ENCODE measurements around the gene BCR.
A peak's percentile ranks its signal among the peaks of the same experiment; 100 is the strongest.

Gene BCR

DNA sequence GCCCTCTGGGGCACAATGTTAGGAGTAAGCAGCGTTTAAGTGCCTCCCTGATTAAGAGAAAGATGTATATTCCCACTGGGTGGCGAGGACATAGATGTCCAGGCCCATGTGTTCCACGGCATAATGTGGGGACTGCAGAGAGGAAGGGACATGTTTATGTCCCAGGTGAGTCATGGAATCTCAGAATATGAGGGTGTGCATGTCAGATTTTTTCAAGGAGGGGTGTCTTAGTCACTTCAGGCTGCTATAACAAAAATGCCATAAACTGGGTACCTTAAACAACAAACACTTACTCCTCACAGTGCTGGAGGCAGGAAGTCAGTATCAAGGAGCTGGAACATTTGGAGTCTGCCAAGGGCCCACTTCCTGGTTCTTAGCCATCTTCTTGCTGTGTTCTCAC is 55.1 kb downstream of the BCR start:
- H4K8ac ChIP-seq (ENCODE audit: low read depth, low read length), result no peak overlapping the region
- H3K4me2 ChIP-seq (ENCODE audit: low read length), result no peak overlapping the region
- DNase-seq, result no peak
- no CpG with 5 or more reads among the region's 3 CpGs for WGBS (ENCODE audit: extremely low coverage, insufficient coverage, low lambda C conversion rate)
- H2AK5ac ChIP-seq (ENCODE audit: low read length), result no peak overlapping the region
- H3K79me1 ChIP-seq (ENCODE audit: low read length), result peaks cover 53% of the 10 kb centered on the region
- no peak overlapping the region for H3K23ac ChIP-seq (ENCODE audit: low read length)
- peaks cover 23% of the 10 kb centered on the region for H3K4me1 ChIP-seq (ENCODE audit: control insufficient read depth, low read depth, low read length)
- no peak overlapping the region for H4K5ac ChIP-seq (ENCODE audit: low read length)
- no peak overlapping the region for H3K56ac ChIP-seq (ENCODE audit: low read length)
- no peak overlapping the region for H2BK5ac ChIP-seq (ENCODE audit: low read length)
- H3K4ac ChIP-seq (ENCODE audit: low read depth, low read length), result no peak overlapping the region
- no peaks in the 10 kb centered on the region for H3K27me3 ChIP-seq (ENCODE audit: insufficient read depth, low read length, poor library complexity)
- H3K9ac ChIP-seq (ENCODE audit: low read length), result no peak overlapping the region
- no peak overlapping the region for H3K4me3 ChIP-seq (ENCODE audit: low read length)
- no peak overlapping the region for H3K18ac ChIP-seq (ENCODE audit: low read length)
- no peak overlapping the region for H2BK15ac ChIP-seq (replicated peaks; ENCODE audit: low read depth)
- H3K36me3 ChIP-seq (ENCODE audit: control insufficient read depth, insufficient read depth, low read length), result no peaks in the 10 kb centered on the region
- H3K27ac ChIP-seq (ENCODE audit: low read depth, low read length), result no peak overlapping the region
- H2BK120ac ChIP-seq (ENCODE audit: low read depth, low read length), result no peak overlapping the region
- peaks cover 87% of the 10 kb centered on the region for H3K79me2 ChIP-seq (ENCODE audit: control insufficient read depth, insufficient read depth, low read length)

DNA sequence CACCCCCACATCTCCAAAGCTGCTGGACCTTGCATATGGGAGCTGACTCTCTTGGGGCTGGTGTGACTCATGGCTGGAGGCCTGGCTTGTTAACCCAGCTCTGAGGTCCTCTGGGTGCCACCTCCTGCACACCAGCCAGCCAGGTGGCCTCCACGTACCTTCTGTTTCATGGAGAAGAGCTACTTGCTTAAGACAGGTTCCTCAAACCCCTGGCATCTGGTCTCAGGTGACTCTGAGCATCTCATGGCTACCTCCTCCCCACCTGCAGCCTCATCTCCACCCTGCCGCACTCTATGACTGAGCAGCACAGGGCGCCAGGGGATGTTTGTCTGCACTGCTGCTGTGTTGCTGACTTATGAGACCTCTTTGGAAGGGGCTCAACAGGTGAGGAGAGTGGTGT is 55.7 kb downstream of the BCR start:
- Histone ChIP-seq H3K4me1 (ENCODE audit: control insufficient read depth, low read depth, low read length) (peaks cover 21% of the 10 kb centered on the region), H3K18ac (ENCODE audit: low read length) (no peak overlapping the region), H2AK5ac (ENCODE audit: low read length) (no peak overlapping the region), H2BK15ac (replicated peaks; ENCODE audit: low read depth) (no peak overlapping the region), H3K56ac (ENCODE audit: low read length) (no peak overlapping the region), H3K4me2 (ENCODE audit: low read length) (no peak overlapping the region), H2BK120ac (ENCODE audit: low read depth, low read length) (no peak overlapping the region), H3K79me2 (ENCODE audit: control insufficient read depth, insufficient read depth, low read length) (peaks cover 84% of the 10 kb centered on the region), H3K27me3 (ENCODE audit: insufficient read depth, low read length, poor library complexity) (no peaks in the 10 kb centered on the region), H3K79me1 (ENCODE audit: low read length) (peaks cover 51% of the 10 kb centered on the region), H3K4ac (ENCODE audit: low read depth, low read length) (no peak overlapping the region), H4K8ac (ENCODE audit: low read depth, low read length) (no peak overlapping the region), H3K9ac (ENCODE audit: low read length) (no peak overlapping the region), H3K23ac (ENCODE audit: low read length) (no peak overlapping the region), H3K36me3 (ENCODE audit: control insufficient read depth, insufficient read depth, low read length) (no peaks in the 10 kb centered on the region), H3K4me3 (ENCODE audit: low read length) (no peak overlapping the region), H4K5ac (ENCODE audit: low read length) (no peak overlapping the region), H2BK5ac (ENCODE audit: low read length) (no peak overlapping the region), H3K27ac (ENCODE audit: low read depth, low read length) (no peak overlapping the region)
- no peak for DNase-seq
- WGBS (ENCODE audit: extremely low coverage, insufficient coverage, low lambda C conversion rate), result no CpG with 5 or more reads among the region's 3 CpGs

DNA sequence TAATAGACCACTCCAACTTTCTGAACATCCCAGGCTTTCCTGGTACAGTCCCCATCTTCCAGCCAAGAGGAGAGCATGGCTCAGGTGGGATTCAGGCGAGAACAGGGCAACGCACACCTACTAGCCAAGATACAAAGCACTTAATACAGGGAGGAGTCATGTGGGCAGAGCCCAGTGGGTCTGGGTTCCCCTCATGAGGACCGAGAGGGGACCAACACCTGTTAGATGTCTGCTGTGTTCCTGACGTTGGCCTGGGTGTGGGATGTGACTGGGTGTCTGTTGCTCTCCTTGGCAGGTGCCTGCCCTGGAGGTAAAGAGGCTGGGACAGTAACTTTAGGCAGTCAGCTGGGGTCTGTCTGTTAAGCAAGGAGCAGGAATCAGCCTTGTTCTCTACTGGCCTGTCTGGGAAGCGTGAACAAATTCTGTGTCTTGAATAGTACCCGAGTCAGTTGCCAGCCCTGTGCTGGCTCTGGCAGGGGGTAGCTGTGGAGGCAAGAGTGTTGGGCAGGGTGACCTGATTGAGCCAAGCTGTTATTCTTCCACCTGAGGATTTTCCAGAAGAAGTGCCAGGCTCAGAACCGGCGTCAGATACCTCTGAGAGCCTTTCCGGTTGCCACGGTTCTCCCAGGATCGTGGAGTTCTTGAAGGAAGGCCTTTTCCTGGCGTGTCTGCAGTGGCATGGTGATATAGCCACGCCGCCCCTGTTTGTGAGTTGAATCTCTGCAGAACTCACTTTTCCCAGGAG is 56.3 kb downstream of the BCR start:
- Histone ChIP-seq H3K9ac (ENCODE audit: low read length) (no peak overlapping the region), H4K5ac (ENCODE audit: low read length) (no peak overlapping the region), H3K79me2 (ENCODE audit: control insufficient read depth, insufficient read depth, low read length) (peaks cover 79% of the 10 kb centered on the region), H3K36me3 (ENCODE audit: control insufficient read depth, insufficient read depth, low read length) (no peaks in the 10 kb centered on the region), H3K18ac (ENCODE audit: low read length) (no peak overlapping the region), H3K56ac (ENCODE audit: low read length) (no peak overlapping the region), H2BK15ac (replicated peaks; ENCODE audit: low read depth) (no peak overlapping the region), H3K27ac (ENCODE audit: low read depth, low read length) (peak overlapping the region; percentile 47), H3K4me1 (ENCODE audit: control insufficient read depth, low read depth, low read length) (peaks cover 24% of the 10 kb centered on the region), H4K8ac (ENCODE audit: low read depth, low read length) (no peak overlapping the region), H2AK5ac (ENCODE audit: low read length) (no peak overlapping the region), H3K4ac (ENCODE audit: low read depth, low read length) (no peak overlapping the region), H3K27me3 (ENCODE audit: insufficient read depth, low read length, poor library complexity) (no peaks in the 10 kb centered on the region), H3K4me2 (ENCODE audit: low read length) (no peak overlapping the region), H3K79me1 (ENCODE audit: low read length) (peaks cover 53% of the 10 kb centered on the region), H3K23ac (ENCODE audit: low read length) (peak overlapping the region; percentile 10), H2BK120ac (ENCODE audit: low read depth, low read length) (no peak overlapping the region), H3K4me3 (ENCODE audit: low read length) (no peak overlapping the region), H2BK5ac (ENCODE audit: low read length) (no peak overlapping the region)
- no peak for DNase-seq
- WGBS (ENCODE audit: extremely low coverage, insufficient coverage, low lambda C conversion rate), result no CpG with 5 or more reads among the region's 14 CpGs

DNA sequence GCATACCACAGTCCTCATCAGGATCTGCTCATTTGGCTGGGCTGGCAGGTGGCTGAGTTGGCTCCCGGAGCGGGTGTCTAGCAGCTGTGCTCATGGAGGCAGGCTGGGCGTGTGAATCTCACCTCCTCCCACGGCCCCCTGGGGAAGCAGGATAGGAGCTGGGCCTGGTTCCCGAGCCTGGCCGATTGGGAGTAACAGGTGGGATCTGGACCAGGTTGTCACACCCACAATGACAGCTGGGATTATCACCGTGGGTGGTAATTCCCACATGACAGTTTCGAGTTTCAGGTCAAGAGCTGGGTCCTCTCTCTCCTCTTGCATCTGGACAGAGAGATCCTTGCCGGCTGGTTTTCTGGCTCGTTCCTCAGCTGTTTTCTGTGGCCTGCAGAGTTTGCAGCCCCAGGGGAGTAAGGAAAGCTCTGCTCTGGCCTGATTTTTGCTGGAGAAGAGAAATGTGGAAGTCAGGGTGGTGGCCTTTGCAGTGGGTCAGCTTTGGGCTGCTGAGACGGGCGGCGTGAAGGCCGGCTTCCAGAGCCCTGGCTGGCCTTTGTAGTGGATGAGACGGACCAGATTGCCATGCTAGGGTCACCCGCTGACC is 57.0 kb downstream of the BCR start:
- H3K18ac ChIP-seq (ENCODE audit: low read length), result no peak overlapping the region
- H3K27me3 ChIP-seq (ENCODE audit: insufficient read depth, low read length, poor library complexity), result no peaks in the 10 kb centered on the region
- H3K9ac ChIP-seq (ENCODE audit: low read length), result no peak overlapping the region
- peaks cover 72% of the 10 kb centered on the region for H3K79me2 ChIP-seq (ENCODE audit: control insufficient read depth, insufficient read depth, low read length)
- peak; percentile 96 for DNase-seq
- no peak overlapping the region for H3K23ac ChIP-seq (ENCODE audit: low read length)
- WGBS (ENCODE audit: extremely low coverage, insufficient coverage, low lambda C conversion rate), result no CpG with 5 or more reads among the region's 16 CpGs
- H3K4me2 ChIP-seq (ENCODE audit: low read length), result no peak overlapping the region
- no peak overlapping the region for H2BK15ac ChIP-seq (replicated peaks; ENCODE audit: low read depth)
- no peak overlapping the region for H2BK5ac ChIP-seq (ENCODE audit: low read length)
- no peaks in the 10 kb centered on the region for H3K36me3 ChIP-seq (ENCODE audit: control insufficient read depth, insufficient read depth, low read length)
- no peak overlapping the region for H3K4me3 ChIP-seq (ENCODE audit: low read length)
- H2BK120ac ChIP-seq (ENCODE audit: low read depth, low read length), result no peak overlapping the region
- H3K4me1 ChIP-seq (ENCODE audit: control insufficient read depth, low read depth, low read length), result peaks cover 28% of the 10 kb centered on the region
- peaks cover 46% of the 10 kb centered on the region for H3K79me1 ChIP-seq (ENCODE audit: low read length)
- no peak overlapping the region for H4K8ac ChIP-seq (ENCODE audit: low read depth, low read length)
- H3K56ac ChIP-seq (ENCODE audit: low read length), result no peak overlapping the region
- no peak overlapping the region for H2AK5ac ChIP-seq (ENCODE audit: low read length)
- no peak overlapping the region for H3K27ac ChIP-seq (ENCODE audit: low read depth, low read length)
- no peak overlapping the region for H4K5ac ChIP-seq (ENCODE audit: low read length)
- H3K4ac ChIP-seq (ENCODE audit: low read depth, low read length), result no peak overlapping the region

DNA sequence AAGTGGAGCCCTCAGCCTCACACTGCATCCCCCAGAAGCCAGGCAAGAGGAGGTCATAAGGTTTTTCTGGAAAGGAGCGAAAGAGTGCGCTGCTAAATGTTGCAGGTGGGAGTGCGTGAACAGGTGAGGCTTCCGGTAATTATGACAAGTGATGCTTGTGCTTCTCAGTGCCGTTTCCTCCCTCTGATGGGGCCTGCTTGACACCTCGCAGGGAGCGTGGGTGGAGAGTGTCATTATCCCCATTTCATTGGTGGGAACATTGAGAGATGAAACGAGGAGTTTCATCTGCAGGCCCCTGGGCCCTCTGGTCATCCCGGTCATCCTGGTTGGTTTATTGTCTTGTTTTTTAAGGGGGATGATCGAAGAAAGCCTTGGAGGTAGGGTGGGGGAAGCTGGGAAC is 57.5 kb downstream of the BCR start:
- Histone ChIP-seq H3K56ac (ENCODE audit: low read length) (no peak overlapping the region), H3K79me2 (ENCODE audit: control insufficient read depth, insufficient read depth, low read length) (peaks cover 67% of the 10 kb centered on the region), H3K9ac (ENCODE audit: low read length) (no peak overlapping the region), H3K23ac (ENCODE audit: low read length) (no peak overlapping the region), H3K4ac (ENCODE audit: low read depth, low read length) (no peak overlapping the region), H3K4me3 (ENCODE audit: low read length) (no peak overlapping the region), H2BK5ac (ENCODE audit: low read length) (no peak overlapping the region), H2BK120ac (ENCODE audit: low read depth, low read length) (no peak overlapping the region), H2AK5ac (ENCODE audit: low read length) (no peak overlapping the region), H3K18ac (ENCODE audit: low read length) (no peak overlapping the region), H3K79me1 (ENCODE audit: low read length) (peaks cover 41% of the 10 kb centered on the region), H3K4me1 (ENCODE audit: control insufficient read depth, low read depth, low read length) (peaks cover 29% of the 10 kb centered on the region), H3K27me3 (ENCODE audit: insufficient read depth, low read length, poor library complexity) (no peaks in the 10 kb centered on the region), H4K5ac (ENCODE audit: low read length) (no peak overlapping the region), H3K4me2 (ENCODE audit: low read length) (no peak overlapping the region), H3K27ac (ENCODE audit: low read depth, low read length) (no peak overlapping the region), H4K8ac (ENCODE audit: low read depth, low read length) (no peak overlapping the region), H3K36me3 (ENCODE audit: control insufficient read depth, insufficient read depth, low read length) (no peaks in the 10 kb centered on the region), H2BK15ac (replicated peaks; ENCODE audit: low read depth) (no peak overlapping the region)
- no CpG with 5 or more reads among the region's 10 CpGs for WGBS (ENCODE audit: extremely low coverage, insufficient coverage, low lambda C conversion rate)
- no peak for DNase-seq

Data from mesendoderm (in vitro differentiated cells).